K562 (cell line): ENCODE data around the gene MMUT. TPM values are rescaled to one million over a fixed set of nuclear protein-coding genes. Genes with fewer than 3 reads are reported as not detected.

Experiments used
- ATF2 ChIP-seq: sonication (generic); formaldehyde crosslinking; IDR thresholded peaks from 2 replicates; pipeline ENCODE4 v1.8.1; 2022; ENCODE audit warnings: missing genetic modification reagents
- HDAC1 ChIP-seq, 2 experiments: fragments of 450-650 bp; IDR thresholded peaks; 2 replicates each; pipeline ENCODE4 v1.6.1; 2016 to 2017; ENCODE audit warnings: inconsistent platforms in 1 of 2, mild to moderate bottlenecking in 1 of 2, moderate library complexity in 1 of 2
- HINFP ChIP-seq: fragments of 450-650 bp; conservative IDR thresholded peaks from 2 replicates; pipeline ENCODE4 v1.6.1; 2016; ENCODE audit warnings: missing genetic modification characterization, low read depth, mild to moderate bottlenecking, control low read depth, missing compliant biosample characterization
- KAT8 ChIP-seq: fragments of 450-650 bp; IDR thresholded peaks from 2 replicates; pipeline ENCODE4 v1.6.1; 2016; ENCODE audit warnings: low read depth, mild to moderate bottlenecking
- KLF1 ChIP-seq: fragments of 450-650 bp; IDR thresholded peaks from 2 replicates; pipeline ENCODE4 v1.6.1; 2016; ENCODE audit warnings: missing genetic modification characterization, missing compliant biosample characterization
- LCOR ChIP-seq: sonication (generic); formaldehyde crosslinking; IDR thresholded peaks from 2 replicates; pipeline ENCODE4 v1.8.0; 2022; ENCODE audit warnings: mild to moderate bottlenecking, missing genetic modification reagents
- MLX ChIP-seq, 2 experiments: fragments of 450-650 bp in 1 of 2; sonication (generic) in 1 of 2; formaldehyde crosslinking; conservative IDR thresholded peaks; 2 replicates each; pipeline versions ENCODE4 v1.4.0 to v1.8.1; 2020 to 2022; ENCODE audit warnings: mild to moderate bottlenecking in 1 of 2, missing genetic modification reagents in 1 of 2
- SMAD2 ChIP-seq: fragments of 150-350 bp; IDR thresholded peaks from 2 replicates; pipeline ENCODE4 v1.6.1; 2014; ENCODE audit warnings: low read depth, mild to moderate bottlenecking, low read length
- SP2 ChIP-seq: IDR thresholded peaks from 2 replicates; pipeline ENCODE4 v1.6.1; 2011; ENCODE audit warnings: mild to moderate bottlenecking, low read depth, low read length, moderate library complexity; ENCODE audit not compliant: poor library complexity, severe bottlenecking; ENCODE audit errors: extremely low read depth
- ZBTB34 ChIP-seq: fragments of 250-450 bp; sonication (Bioruptor Pico); IDR thresholded peaks from 2 replicates; pipeline ENCODE4 v1.8.0; 2021; ENCODE audit warnings: mild to moderate bottlenecking, moderate library complexity
- ZNF217 ChIP-seq: sonication (generic); formaldehyde crosslinking; IDR thresholded peaks from 2 replicates; pipeline ENCODE4 v1.8.0; 2022; ENCODE audit warnings: mild to moderate bottlenecking, missing genetic modification reagents
- ZNF584 ChIP-seq: fragments of 200-800 bp; sonication (Bioruptor generic); IDR thresholded peaks from 2 replicates; pipeline ENCODE4 v1.6.1; 2016; ENCODE audit warnings: low read depth, mild to moderate bottlenecking, missing genetic modification characterization, missing compliant biosample characterization
- polyA plus RNA-seq, 8 experiments: library from polyadenylated mRNA; depleted of rRNA in 4 of 8; stranded (reverse) in 5 of 8; unstranded in 3 of 8; fragments of >200 nt; fragmentation: Nextera tagmentation in 2 of 8; fragmentation: Illumina TruSeq in 1 of 8; extraction: Ambion mirVana in 2 of 8; extraction: Trizol in 1 of 8; gene quantifications; 2 replicates each; pipeline versions ENCODE4 v1.2.1 to v1.2.3, GENCODE V29; 2011 to 2014; ENCODE audit warnings: inconsistent platforms in 1 of 8, missing spikeins in 1 of 8
- total RNA-seq, 7 experiments: library from RNA; depleted of rRNA in 6 of 7; stranded (reverse); fragments of >200 nt in 6 of 7; fragmentation: Illumina TruSeq in 2 of 7; extraction: Trizol in 2 of 7; gene quantifications; 2 replicates each; pipeline versions ENCODE4 v1.2.1 to v1.2.3, GENCODE V29; 2011 to 2021; ENCODE audit warnings: low replicate concordance in 1 of 7
- TF ChIP-seq, protein P1 (sequence below): fragments of 450-650 bp; IDR thresholded peaks from 2 replicates; pipeline ENCODE4 v1.6.1; 2016; ENCODE audit warnings: low read depth

MMUT gene
- total and polyA plus RNA-seq, 9 of the 15 experiments (the other 6 are each of a cell fraction or from before 2014, with no cell fraction given) = 7.1 to 26.4 (median 16.0) TPM

GRCh38 chr6:49462927-49463611 is at the start of gene MMUT, which contains the start of gene CENPQ (continued):
- TF ChIP-seq ATF2 (CRISPR knock-in tag) (no peak), HDAC1 (IDR thresholded peaks at IDR 0.05) (peak; percentile 72 to 95; a peak in 3 of 4 replicates), HINFP (no peak), ZNF584 (CRISPR knock-in tag) (no peak), LCOR (peak; percentile 86), ZBTB34 (CRISPR knock-in tag) (no peak), ZNF217 (CRISPR knock-in tag) (no peak), KAT8 (no peak), KLF1 (tag) (peak; percentile 84; the same call in 1 of the 2 replicates), MLX (CRISPR knock-in tag; conservative IDR thresholded peaks at IDR 0.05) (no peak), SP2 (no peak), SMAD2 (no peak)
- TF ChIP-seq, protein P1, sequence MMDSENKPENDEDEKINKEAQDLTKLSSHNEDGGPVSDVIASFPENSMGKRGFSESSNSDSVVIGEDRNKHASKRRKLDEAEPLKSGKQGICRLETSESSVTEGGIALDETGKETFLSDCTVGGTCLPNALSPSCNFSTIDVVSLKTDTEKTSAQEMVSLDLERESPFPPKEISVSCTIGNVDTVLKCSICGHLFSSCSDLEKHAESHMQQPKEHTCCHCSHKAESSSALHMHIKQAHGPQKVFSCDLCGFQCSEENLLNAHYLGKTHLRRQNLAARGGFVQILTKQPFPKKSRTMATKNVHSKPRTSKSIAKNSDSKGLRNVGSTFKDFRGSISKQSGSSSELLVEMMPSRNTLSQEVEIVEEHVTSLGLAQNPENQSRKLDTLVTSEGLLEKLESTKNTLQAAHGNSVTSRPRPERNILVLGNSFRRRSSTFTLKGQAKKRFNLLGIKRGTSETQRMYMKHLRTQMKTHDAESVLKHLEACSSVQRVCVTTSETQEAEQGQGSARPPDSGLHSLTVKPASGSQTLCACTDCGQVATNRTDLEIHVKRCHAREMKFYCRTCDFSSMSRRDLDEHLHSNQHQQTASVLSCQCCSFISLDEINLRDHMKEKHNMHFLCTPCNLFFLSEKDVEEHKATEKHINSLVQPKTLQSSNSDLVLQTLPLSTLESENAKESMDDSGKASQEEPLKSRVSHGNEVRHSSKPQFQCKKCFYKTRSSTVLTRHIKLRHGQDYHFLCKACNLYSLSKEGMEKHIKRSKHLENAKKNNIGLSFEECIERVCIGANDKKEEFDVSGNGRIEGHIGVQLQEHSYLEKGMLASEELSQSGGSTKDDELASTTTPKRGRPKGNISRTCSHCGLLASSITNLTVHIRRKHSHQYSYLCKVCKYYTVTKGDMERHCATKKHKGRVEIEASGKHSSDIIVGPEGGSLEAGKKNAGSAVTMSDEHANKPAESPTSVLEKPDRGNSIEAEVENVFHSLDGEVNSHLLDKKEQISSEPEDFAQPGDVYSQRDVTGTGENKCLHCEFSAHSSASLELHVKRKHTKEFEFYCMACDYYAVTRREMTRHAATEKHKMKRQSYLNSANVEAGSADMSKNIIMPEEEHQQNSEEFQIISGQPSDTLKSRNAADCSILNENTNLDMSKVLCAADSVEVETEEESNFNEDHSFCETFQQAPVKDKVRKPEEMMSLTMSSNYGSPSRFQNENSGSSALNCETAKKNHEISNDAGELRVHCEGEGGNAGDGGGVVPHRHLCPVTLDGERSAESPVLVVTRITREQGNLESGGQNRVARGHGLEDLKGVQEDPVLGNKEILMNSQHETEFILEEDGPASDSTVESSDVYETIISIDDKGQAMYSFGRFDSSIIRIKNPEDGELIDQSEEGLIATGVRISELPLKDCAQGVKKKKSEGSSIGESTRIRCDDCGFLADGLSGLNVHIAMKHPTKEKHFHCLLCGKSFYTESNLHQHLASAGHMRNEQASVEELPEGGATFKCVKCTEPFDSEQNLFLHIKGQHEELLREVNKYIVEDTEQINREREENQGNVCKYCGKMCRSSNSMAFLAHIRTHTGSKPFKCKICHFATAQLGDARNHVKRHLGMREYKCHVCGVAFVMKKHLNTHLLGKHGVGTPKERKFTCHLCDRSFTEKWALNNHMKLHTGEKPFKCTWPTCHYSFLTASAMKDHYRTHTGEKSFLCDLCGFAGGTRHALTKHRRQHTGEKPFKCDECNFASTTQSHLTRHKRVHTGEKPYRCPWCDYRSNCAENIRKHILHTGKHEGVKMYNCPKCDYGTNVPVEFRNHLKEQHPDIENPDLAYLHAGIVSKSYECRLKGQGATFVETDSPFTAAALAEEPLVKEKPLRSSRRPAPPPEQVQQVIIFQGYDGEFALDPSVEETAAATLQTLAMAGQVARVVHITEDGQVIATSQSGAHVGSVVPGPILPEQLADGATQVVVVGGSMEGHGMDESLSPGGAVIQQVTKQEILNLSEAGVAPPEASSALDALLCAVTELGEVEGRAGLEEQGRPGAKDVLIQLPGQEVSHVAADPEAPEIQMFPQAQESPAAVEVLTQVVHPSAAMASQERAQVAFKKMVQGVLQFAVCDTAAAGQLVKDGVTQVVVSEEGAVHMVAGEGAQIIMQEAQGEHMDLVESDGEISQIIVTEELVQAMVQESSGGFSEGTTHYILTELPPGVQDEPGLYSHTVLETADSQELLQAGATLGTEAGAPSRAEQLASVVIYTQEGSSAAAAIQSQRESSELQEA = no peak
